GM12892 (cell line): ENCODE measurements around the gene INSR.

Experiments used
- DNase-seq: peaks from one replicate; pipeline ENCODE4 v3.0.0; 2011; ENCODE audit not compliant: insufficient read length
- FAIRE-seq: peaks from 2 replicates; lab custom pipeline; 2011; peaks lifted over from hg19 to GRCh38; lab: Jason Lieb, UNC
- POLR2A ChIP-seq: IDR thresholded peaks from 2 replicates; pipeline ENCODE4 v1.6.1; 2011; ENCODE audit warnings: low read depth, low read length, control low read depth
- POLR2AphosphoS5 ChIP-seq: IDR thresholded peaks from 2 replicates; pipeline ENCODE4 v1.6.1; 2011; ENCODE audit warnings: low read depth, low read length, control low read depth
- TAF1 ChIP-seq: IDR thresholded peaks from 2 replicates; pipeline ENCODE4 v1.6.1; 2011; ENCODE audit warnings: low read depth, mild to moderate bottlenecking, control low read depth, low read length, borderline replicate concordance

The INSR gene

GRCh38 chr19:7203332-7203731, 90.9 kb downstream of the INSR start:
- TF ChIP-seq POLR2AphosphoS5 (no peak), POLR2A (no peak), TAF1 (no peak)
- no peak for DNase-seq
- no peak for FAIRE-seq

GRCh38 chr19:7202888-7203287, 91.3 kb downstream of the INSR start:
- no peak for DNase-seq
- TF ChIP-seq TAF1 (no peak), POLR2AphosphoS5 (no peak)
- FAIRE-seq = no peak

- no peak for DNase-seq
- TF ChIP-seq POLR2A (no peak), POLR2AphosphoS5 (no peak), TAF1 (no peak)
- no peak for FAIRE-seq
Observed at GRCh38 chr19:7200736-7201135, 93.5 kb downstream of the INSR start.

GRCh38 chr19:7199613-7200533, 94.3 kb downstream of the INSR start:
- FAIRE-seq (peak; percentile 33), DNase-seq (no peak)
- TF ChIP-seq POLR2AphosphoS5 (no peak), POLR2A (no peak), TAF1 (no peak)

GRCh38 chr19:7197760-7198696, 96.2 kb downstream of the INSR start:
- peak; percentile 89 for DNase-seq
- TF ChIP-seq TAF1 (0 out of 2 replicates have a peak, but pooled peaks have one; percentile 30), POLR2AphosphoS5 (peak; percentile 48; the same call in 1 of the 2 replicates), POLR2A (peak; percentile 78)
- FAIRE-seq = peak; percentile 94

- TF ChIP-seq POLR2AphosphoS5 = no peak
- TF ChIP-seq TAF1 = no peak
- TF ChIP-seq POLR2A = 0 out of 2 replicates have a peak, but pooled peaks have one; percentile 21
- DNase-seq (peak; percentile 69), FAIRE-seq (peak; percentile 88)
Observed at GRCh38 chr19:7197119-7197759, 97.0 kb downstream of the INSR start.

- no peak for FAIRE-seq
- TF ChIP-seq POLR2AphosphoS5 = no peak
- no peak for TF ChIP-seq POLR2A
- TF ChIP-seq TAF1 = no peak
Observed at GRCh38 chr19:7196763-7197118, 97.5 kb downstream of the INSR start.

GRCh38 chr19:7195046-7195445, 99.2 kb downstream of the INSR start:
- no peak for DNase-seq
- TF ChIP-seq POLR2AphosphoS5 (no peak), TAF1 (no peak), POLR2A (no peak)
- no peak for FAIRE-seq

More at GRCh38 chr19:7196763-7197118, 97.5 kb downstream of the INSR start:
- no peak for DNase-seq

GRCh38 chr19:7194566-7194965, 99.6 kb downstream of the INSR start:
- TF ChIP-seq POLR2A = no peak
- no peak for TF ChIP-seq POLR2AphosphoS5
- TF ChIP-seq TAF1 = no peak
- no peak for FAIRE-seq
- no peak for DNase-seq

GRCh38 chr19:7191946-7192691, 102.1 kb downstream of the INSR start:
- FAIRE-seq (peak; percentile 89), DNase-seq (no peak)
- TF ChIP-seq POLR2A = no peak
- TF ChIP-seq POLR2AphosphoS5 = no peak
- TF ChIP-seq TAF1 = no peak; the same call in 1 of the 2 replicates
